ENCODE data around the gene LRFN3.

- TF ChIP-seq CTCF (conservative IDR thresholded peaks at IDR 0.05 in 1 of 2, IDR thresholded peaks at IDR 0.05 in 1 of 2; ENCODE audit: low read depth in 1 of 2, low read length in 2 of 2): no peak
- TF ChIP-seq EZH2 (IDR thresholded peaks at IDR 0.05; ENCODE audit: low read length, missing control alignments): no peak
Observed at GRCh38 chr19:35992907-35993765, 57.0 kb downstream of the LRFN3 start.

All from fibroblast of lung (primary cell).